NCI-H748 treated with DMSO at 0.1 percent for 48 hours (cell line): ENCODE results near the gene COQ4.

Source experiments
- DNase-seq: peaks from one replicate; lab custom pipeline; 2025; lab: John Stamatoyannopoulos, UW

Gene COQ4

GRCh38 chr9:128340691-128341434 is 18.2 kb downstream of the COQ4 start:
- DNase-seq, result peak; percentile 52

- DNase-seq, result peak; percentile 60
Measured at GRCh38 chr9:128341435-128341849, 18.8 kb downstream of the COQ4 start.

GRCh38 chr9:128342971-128343680 is 20.5 kb downstream of the COQ4 start:
- DNase-seq, result no peak

- DNase-seq, result no peak
Measured at GRCh38 chr9:128343855-128344254, 21.2 kb downstream of the COQ4 start.

- no peak for DNase-seq
Measured at GRCh38 chr9:128344931-128345605, 22.4 kb downstream of the COQ4 start.

- no peak for DNase-seq
Measured at GRCh38 chr9:128349125-128349524, 26.5 kb downstream of the COQ4 start.

- no peak for DNase-seq
Measured at GRCh38 chr9:128349772-128350171, 27.1 kb downstream of the COQ4 start.

GRCh38 chr9:128355451-128355850 is 32.8 kb downstream of the COQ4 start:
- DNase-seq, result no peak

GRCh38 chr9:128358090-128358489 is 35.5 kb downstream of the COQ4 start:
- no peak for DNase-seq

GRCh38 chr9:128358861-128359260 is 36.2 kb downstream of the COQ4 start:
- no peak for DNase-seq

GRCh38 chr9:128360826-128361225 is 38.2 kb downstream of the COQ4 start:
- no peak for DNase-seq

GRCh38 chr9:128361296-128361985 is 38.8 kb downstream of the COQ4 start:
- no peak for DNase-seq

- peak; percentile 38 for DNase-seq
Measured at GRCh38 chr9:128361986-128362646, 39.5 kb downstream of the COQ4 start.

GRCh38 chr9:128362774-128363173 is 40.1 kb downstream of the COQ4 start:
- DNase-seq, result no peak

- no peak for DNase-seq
Measured at GRCh38 chr9:128365525-128365924, 42.9 kb downstream of the COQ4 start.

GRCh38 chr9:128369024-128369706 is 46.5 kb downstream of the COQ4 start:
- DNase-seq, result no peak

- DNase-seq, result no peak
Measured at GRCh38 chr9:128370367-128370751, 47.7 kb downstream of the COQ4 start.

GRCh38 chr9:128370752-128371629 is 48.4 kb downstream of the COQ4 start, which contains the start of gene URM1:
Gene URM1 (plus strand): TSS chr9:128371374. CDS start chr9:128371381, 7 bp downstream.
- peak; percentile 88 for DNase-seq

- no peak for DNase-seq
Measured at GRCh38 chr9:128371630-128372117, 49.0 kb downstream of the COQ4 start.

- DNase-seq, result no peak
Measured at GRCh38 chr9:128372188-128372641, 49.6 kb downstream of the COQ4 start.
